Transverse colon (tissue), 4 donors: ENCODE data around the gene CACNA1S.

Experiments
- POLR2A ChIP-seq: fragments of 450-650 bp; IDR thresholded peaks from one replicate; pipeline ENCODE4 v1.6.1; 2016; ENCODE audit warnings: antibody characterized with exemption, mild to moderate bottlenecking, moderate library complexity
- POLR2AphosphoS5 ChIP-seq, 3 donors: sonication (generic); formaldehyde crosslinking; IDR thresholded peaks; one replicate each; pipeline ENCODE4 v1.6.1; 2016; ENCODE audit warnings: antibody characterized with exemption in 3 of 3
- TF ChIP-seq, protein P1 (sequence below), 5 experiments: fragments of 200-600 bp in 3 of 5; fragments of 450-650 bp in 2 of 5; sonication (generic) in 3 of 5; IDR thresholded peaks; 1 replicate in 2 of 5; 2 replicates in 3 of 5; pipeline ENCODE4 v1.5.1; 2016 to 2017; ENCODE audit warnings: antibody characterized with exemption in 5 of 5, inconsistent platforms in 3 of 5, mild to moderate bottlenecking in 2 of 5, moderate library complexity in 1 of 5

DNA sequence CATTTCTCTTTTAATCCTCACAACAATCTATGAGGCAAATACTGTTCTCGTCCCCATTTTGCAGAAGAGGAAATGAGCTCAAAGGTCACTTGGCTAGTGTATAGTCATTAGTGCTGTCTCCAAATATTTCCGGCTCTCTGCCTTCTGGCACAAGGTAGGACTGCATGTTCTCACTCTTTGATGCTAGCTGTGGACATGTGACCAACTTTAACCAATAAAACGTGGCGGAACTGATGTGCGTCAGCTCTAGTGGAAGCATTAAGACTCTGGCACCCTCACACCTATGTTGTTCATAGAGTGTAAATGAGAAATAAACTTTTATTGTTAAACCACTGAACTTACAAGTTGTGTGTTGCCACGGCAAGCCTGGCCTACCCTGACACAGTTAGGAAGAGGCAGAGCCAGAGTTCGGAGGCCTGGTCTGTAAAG is 83.8 kb downstream of the CACNA1S start:
- TF ChIP-seq, protein P1, sequence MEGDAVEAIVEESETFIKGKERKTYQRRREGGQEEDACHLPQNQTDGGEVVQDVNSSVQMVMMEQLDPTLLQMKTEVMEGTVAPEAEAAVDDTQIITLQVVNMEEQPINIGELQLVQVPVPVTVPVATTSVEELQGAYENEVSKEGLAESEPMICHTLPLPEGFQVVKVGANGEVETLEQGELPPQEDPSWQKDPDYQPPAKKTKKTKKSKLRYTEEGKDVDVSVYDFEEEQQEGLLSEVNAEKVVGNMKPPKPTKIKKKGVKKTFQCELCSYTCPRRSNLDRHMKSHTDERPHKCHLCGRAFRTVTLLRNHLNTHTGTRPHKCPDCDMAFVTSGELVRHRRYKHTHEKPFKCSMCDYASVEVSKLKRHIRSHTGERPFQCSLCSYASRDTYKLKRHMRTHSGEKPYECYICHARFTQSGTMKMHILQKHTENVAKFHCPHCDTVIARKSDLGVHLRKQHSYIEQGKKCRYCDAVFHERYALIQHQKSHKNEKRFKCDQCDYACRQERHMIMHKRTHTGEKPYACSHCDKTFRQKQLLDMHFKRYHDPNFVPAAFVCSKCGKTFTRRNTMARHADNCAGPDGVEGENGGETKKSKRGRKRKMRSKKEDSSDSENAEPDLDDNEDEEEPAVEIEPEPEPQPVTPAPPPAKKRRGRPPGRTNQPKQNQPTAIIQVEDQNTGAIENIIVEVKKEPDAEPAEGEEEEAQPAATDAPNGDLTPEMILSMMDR (IDR thresholded peaks at IDR 0.05), result peak in 1 of 5 experiments; percentile 35
- no peak for TF ChIP-seq POLR2A
- TF ChIP-seq POLR2AphosphoS5 (IDR thresholded peaks at IDR 0.05), result peak in 2 of 3 donors; percentile 36 to 57
